Erythroblast (primary cell): Measurements from ENCODE around the gene SARDH.
A peak's percentile ranks its signal among the peaks of the same experiment; 100 is the strongest.
"Not testable (repeated sequence)": the region's sequence is repeated elsewhere in the genome, so short reads cannot be mapped to it uniquely, and the experiment has no call there.

Experiments used
- DNase-seq, 2 experiments: peaks; one replicate each; lab custom pipeline; 2025; lab: John Stamatoyannopoulos, UW
- GATA1 ChIP-seq: IDR thresholded peaks from 2 replicates; pipeline ENCODE4 v1.6.1; 2011; ENCODE audit warnings: low read depth, mild to moderate bottlenecking, control low read depth, low read length, moderate library complexity
- POLR2A ChIP-seq: IDR thresholded peaks from 2 replicates; pipeline ENCODE4 v1.6.1; 2011; ENCODE audit warnings: mild to moderate bottlenecking, low read length

SARDH gene

GRCh38 chr9:133634081-133634691 lies 104.0 kb downstream of the SARDH start:
- TF ChIP-seq GATA1: no peak
- TF ChIP-seq POLR2A: no peak

GRCh38 chr9:133633681-133634080 lies 104.5 kb downstream of the SARDH start:
- no peak for TF ChIP-seq GATA1
- TF ChIP-seq POLR2A: no peak
- DNase-seq: peak in 1 of 2 experiments; percentile 6

More at GRCh38 chr9:133634081-133634691, 104.0 kb downstream of the SARDH start:
- DNase-seq: no peak

- DNase-seq: no peak
- TF ChIP-seq POLR2A (no peak), GATA1 (no peak)
Observed at GRCh38 chr9:133632806-133633680, 105.1 kb downstream of the SARDH start.

- TF ChIP-seq POLR2A (no peak), GATA1 (no peak)
Observed at GRCh38 chr9:133631111-133631510, 107.0 kb downstream of the SARDH start.

GRCh38 chr9:133629221-133630110 lies 108.7 kb downstream of the SARDH start:
- TF ChIP-seq POLR2A: no peak
- TF ChIP-seq GATA1: no peak
- DNase-seq: no peak

More at GRCh38 chr9:133631111-133631510, 107.0 kb downstream of the SARDH start:
- DNase-seq: no peak

GRCh38 chr9:133628766-133629165 lies 109.4 kb downstream of the SARDH start:
- TF ChIP-seq GATA1: no peak
- no peak for DNase-seq

- DNase-seq: no peak
- TF ChIP-seq GATA1 (no peak), POLR2A (no peak)
Observed at GRCh38 chr9:133627341-133627740, 110.8 kb downstream of the SARDH start.

GRCh38 chr9:133626008-133626407 lies 112.1 kb downstream of the SARDH start:
- not testable (repeated sequence) for DNase-seq

- TF ChIP-seq GATA1 (no peak), POLR2A (no peak)
- DNase-seq: no peak
Observed at GRCh38 chr9:133622555-133622954, 115.6 kb downstream of the SARDH start.

GRCh38 chr9:133621725-133622267 lies 116.4 kb downstream of the SARDH start:
- DNase-seq: no peak
- no peak for TF ChIP-seq GATA1
- TF ChIP-seq POLR2A: no peak

GRCh38 chr9:133619791-133620190 lies 118.4 kb downstream of the SARDH start:
- DNase-seq: no peak
- TF ChIP-seq POLR2A (no peak), GATA1 (no peak)

GRCh38 chr9:133618726-133619125 lies 119.4 kb downstream of the SARDH start:
- DNase-seq: no peak
- no peak for TF ChIP-seq POLR2A
- no peak for TF ChIP-seq GATA1

GRCh38 chr9:133616643-133617405 lies 121.3 kb downstream of the SARDH start:
- no peak for TF ChIP-seq POLR2A
- TF ChIP-seq GATA1: no peak
- DNase-seq: no peak
